HG03095 (cell line): ENCODE data around the gene ZNF266.

Source experiments
- ATAC-seq: cut with Tn5 transposase; IDR thresholded peaks from one replicate; pipeline ENCODE4 v1.9.1; 2021; ENCODE audit warnings: moderate library complexity; ENCODE audit not compliant: unreplicated experiment

Gene ZNF266

DNA sequence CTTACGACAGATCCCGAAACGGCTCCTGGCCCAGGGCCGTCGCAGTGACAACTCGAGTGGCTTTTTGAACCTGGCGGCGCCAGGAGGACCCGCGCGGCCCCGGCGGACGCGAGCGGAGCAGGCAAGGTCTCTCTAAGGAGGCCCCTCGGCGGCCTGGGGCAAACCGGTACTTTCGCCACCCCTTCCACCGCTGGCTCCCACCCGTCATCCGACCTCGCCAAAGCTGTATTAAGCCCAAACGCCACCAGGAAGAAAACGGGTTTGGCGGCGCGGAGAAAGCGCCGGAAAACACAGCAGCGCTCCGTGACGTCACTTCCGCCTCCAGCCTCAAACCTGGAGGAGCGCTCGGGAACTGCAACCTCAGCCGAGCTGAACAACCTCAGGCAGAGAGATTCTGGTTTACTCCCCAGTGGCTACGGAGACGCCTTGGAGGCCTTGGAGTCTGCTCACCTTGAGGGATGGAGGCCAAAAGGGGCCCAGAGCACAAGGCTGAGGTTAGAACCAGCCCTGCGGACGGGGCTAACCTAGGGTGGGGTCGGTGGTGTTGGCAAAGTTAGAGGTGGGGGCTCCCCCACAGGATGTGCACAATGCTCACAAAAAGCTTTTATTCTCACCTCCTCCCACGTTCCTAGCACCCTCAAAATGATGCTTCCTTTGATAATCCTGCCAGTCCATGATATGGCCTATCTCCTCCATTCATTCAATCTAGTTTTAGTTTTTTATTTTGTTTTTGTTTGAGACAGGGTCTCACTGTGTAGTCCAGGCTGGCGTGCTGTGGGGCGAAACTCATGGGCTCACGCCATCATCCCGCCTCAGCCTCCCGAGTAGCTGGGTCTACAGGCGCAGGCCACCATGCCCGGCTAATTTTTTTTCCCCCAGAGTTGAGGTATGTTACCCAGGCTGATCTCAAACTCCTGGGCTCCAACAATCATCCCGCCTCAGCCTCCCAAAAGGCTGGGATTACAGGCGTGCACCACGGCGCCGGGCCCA is at the start of gene ZNF266:
Gene ZNF266, minus strand, starts transcription at position 295 of the 990 bp plus-strand sequence. CDS start 15,484 bp downstream, outside the sequence.
- peak; percentile 87 for ATAC-seq

DNA sequence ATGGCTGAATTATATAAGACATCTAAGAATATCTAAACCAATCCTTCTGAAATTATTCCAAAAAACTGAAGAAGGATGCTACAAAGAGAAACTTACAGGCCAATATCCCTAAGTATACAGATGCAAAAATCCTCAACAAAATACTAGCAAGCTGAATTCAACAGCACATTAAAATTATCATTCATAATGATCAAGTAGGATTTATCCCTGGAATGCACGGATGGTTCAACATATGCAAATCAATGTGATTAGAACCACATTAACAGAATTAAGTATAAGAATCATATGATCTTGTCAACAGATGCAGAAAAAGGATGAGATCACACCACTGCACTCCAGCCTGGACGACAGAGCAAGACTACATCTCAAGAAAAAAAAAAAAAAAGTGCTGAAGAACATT is 49.8 kb upstream of the ZNF266 start:
- ATAC-seq = no peak

DNA sequence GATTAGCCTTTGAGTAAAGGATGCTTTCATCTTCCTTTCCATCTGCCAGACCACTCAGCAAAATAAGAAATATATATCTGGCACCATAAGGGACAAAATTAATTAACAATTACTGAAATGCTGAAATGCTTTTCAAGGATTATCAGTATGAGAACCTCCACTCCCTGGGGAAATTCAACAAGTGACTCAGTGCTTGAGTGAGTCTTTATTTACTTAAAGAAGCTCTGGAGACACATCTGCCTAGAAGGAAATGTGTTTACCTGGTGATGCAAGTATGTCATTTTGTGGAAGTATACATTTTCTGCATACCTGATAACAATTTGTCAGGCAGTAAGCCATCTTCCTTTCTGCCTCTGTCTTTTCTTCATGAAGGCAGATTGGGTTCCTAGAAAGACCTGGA is 39.6 kb upstream of the ZNF266 start:
- no peak for ATAC-seq

DNA sequence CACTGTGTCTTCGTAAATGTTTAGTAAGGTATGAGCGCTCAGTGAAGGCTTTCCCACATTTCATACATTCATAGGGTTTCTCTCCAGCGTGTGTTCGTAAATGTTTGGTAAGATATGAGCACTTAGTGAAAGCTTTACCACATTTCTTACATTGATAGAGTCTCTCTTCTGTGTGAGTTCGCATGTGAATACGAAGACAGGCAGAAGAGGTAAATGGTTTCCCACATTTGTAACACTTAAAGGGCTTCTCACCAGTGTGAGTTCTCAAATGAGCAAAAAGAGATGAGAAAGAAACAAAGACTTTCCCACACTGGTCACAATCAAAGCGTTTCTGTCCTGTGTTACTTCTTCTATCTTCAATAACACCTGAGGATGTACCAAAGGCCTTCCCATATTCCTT is 31.8 kb upstream of the ZNF266 start:
- no peak for ATAC-seq

DNA sequence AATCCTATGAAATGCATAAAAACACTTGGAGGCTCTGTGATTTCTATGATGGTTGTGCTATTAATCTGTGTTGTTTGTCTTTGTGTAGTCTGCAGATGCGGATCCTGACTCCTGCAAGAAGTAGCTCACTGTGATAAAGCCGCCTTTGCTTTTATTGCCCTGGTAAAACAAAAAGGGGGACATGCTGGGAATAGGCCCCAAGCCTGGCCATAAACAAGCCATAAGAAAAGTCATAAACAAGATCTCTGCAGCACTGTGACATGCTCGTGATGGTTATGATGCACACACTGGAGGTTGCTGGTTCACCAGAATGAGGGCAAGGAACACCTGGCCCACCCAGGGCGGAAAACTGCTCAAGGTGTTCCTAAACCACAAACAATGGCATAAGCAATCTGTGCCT is 26.6 kb upstream of the ZNF266 start:
- ATAC-seq = no peak

DNA sequence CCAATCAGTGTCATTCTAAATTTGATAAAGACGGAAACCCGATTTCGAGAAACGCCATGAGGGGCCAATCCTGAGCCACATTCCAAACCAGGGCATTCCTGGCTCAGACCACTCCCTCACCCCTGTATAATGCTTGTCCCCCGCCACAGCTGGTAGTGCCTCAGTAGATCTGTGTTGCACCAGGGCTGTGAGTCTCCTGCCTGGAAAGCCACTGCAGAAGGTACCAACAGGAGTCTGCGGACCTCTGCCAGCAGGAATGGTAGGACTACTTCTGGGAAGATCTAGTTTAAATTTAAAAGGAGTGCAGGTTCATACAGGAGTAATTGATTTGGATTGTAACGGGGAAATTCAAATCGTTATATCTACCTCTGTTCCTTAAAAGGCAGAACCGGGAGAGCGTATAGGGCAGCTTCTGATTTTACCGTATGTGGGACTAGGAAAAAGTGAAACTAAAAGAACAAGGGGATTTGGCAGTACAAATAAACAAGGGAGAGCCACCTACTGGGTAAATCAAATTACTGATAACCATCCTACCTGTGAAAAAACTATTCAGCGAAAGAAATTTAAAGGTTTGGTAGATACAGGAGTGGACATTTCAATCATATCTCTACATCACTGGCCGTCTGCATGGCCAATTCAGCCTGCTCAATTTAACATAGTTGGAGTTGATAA is 20.8 kb upstream of the ZNF266 start:
- no peak for ATAC-seq

DNA sequence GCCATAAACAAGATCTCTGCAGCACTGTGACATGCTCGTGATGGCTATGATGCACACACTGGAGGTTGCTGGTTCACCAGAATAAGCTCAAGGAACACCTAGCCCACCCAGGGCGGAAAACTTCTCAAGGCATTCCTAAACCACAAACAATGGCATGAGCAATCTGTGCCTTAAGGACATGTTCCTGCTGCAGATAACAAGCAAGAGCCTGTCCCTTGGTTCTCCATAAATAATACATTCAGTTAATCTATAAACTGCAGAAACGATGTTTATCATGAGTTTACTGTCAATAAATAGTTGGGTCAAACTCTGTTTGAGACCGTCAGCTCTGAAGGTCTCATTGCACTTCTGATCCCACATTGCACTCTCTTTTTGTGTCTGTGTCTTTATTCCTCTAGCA is 18.6 kb upstream of the ZNF266 start:
- ATAC-seq = no peak

DNA sequence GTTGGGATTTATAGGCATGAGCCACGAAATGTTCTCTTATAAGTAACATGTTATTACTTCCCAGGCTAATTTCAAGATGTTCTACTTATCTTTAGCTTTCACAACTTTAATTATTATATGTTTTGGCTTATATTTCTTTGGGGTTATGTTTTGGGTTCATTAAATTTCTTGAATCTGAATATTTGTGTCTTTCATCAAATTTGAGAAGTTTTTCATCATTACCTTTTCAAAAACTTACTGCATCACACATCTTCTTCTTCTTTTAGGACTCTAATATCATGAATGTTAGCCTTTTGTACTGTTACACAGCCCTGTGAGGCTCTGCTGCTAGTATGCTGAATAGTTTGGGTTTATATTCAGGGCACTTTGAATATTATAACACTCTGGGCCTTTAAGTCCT is 9.7 kb upstream of the ZNF266 start:
- no peak for ATAC-seq

DNA sequence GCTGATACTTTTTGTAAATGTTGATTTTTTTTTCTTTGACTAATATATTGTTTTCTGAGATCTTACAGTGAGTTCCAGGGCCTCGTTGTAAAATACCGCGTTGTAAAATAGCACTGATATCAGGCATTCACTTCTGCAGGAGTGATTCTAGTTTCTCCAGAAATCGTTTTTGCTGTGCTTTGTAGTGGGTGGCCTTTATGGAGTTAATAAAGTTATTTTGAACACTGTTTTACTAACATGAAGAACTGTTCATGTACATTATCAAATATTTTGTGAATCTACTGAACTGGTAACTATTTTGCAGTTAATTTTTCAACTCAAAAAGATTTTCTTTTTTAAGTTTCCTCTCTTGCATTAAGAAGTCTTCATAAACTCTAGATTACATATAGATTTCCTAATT is 985 bp upstream of the ZNF266 start:
- no peak for ATAC-seq

DNA sequence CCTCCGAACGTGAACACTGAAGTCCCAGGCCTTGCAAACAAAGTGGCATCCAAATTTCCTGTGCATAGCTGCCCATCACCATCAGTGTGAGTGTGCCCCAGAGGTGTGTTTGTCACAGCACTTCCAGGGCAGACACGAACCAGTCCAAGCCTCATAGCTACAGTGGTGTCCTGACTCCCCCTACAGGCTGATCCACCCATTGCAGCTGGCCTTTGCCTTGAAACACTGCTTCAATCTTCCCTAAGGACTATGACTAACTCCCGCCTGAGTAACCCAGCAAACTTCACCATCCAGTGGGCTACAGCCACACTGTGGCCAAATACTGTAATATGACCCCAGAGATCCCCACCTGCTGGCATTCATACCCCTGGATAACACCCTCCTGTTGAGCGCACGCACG is 3.9 kb downstream of the ZNF266 start:
- no peak for ATAC-seq

DNA sequence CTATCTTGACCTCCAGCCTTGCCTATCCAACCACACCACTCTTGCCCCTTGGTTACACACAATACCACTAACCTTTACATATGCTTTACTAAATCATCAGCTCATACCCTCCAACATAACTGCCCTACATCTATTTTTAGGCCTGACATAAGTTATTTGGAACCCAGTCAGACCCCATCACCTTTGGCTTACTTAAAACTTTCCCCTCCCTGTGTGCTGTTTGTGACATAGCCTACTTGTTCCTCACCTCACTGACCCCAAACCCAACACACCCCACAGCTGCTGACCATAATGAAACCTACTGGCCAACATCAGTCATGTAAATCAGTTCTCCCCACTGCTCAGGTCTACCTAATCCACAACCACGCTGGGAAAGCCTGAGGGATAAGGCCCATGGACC is 4.9 kb downstream of the ZNF266 start:
- no peak for ATAC-seq

DNA sequence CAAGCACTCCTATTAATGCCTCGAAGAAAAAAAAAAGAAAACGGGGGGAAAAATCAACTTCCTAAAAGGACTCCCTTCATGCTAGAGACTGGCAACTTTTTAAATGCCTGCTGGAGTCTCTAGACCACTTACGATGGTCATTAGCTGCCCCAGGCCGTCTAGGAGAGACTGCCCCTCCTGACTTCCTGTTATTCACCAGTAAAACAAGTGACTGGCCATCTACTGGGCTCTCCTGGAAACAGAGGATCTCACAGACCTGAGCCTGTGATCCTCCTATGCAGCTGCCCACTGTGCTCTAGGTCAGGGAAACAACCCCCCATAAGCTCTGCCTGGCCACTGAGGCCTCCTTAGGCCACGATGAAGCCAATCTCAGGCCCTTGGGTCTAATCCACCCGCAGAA is 7.4 kb downstream of the ZNF266 start:
- no peak for ATAC-seq

DNA sequence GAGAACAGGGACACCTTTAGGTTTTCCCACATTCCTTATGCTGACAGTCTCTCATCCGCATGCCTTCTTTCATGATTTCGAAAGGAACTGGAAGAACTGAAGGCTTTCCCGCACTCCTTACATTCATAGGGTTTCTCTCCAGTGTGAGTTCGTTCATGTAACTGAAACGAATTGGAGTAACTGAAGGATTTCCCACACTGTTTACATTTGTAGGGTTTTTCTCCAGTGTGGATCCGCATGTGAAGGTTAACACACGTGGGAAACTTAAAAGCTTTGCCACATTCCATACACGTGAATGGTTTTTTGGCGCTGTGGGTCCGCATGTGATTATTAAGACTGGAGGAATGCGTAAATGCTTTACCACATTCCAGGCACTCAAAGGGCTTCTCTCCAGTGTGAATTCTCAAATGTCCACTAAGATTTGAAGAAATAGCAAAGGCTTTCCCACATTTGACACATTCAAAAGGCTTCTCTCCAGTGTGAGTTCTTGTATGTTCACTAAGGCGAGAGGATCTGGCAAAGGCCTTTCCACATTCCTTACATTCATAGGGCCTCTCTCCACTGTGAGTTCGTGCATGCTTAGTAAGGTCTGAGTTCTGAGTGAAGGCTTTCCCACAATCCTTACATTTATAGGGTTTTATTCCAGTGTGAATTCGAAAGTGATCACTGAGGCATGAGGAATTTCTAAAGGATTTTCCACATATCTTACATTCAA is 22.0 kb downstream of the ZNF266 start:
- no peak for ATAC-seq

DNA sequence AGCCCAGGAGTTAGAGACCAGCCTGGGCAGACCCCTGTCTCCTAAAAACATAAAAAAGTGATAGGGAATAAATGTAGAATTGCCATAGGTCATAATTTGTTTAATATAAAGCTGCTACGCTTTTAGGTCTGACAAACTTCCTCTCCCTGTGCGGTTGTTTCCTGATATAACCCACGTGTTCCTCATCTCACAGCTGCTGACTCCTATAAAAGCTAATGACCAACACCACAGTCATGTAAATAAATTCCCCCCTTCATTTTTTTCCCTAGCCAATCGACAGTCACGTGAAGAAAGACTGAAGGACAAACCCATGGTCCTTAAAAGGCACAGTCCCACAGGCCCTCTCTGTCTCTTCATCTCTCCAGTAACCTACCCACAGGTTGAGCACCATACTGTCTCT is 27.5 kb downstream of the ZNF266 start:
- ATAC-seq = no peak

DNA sequence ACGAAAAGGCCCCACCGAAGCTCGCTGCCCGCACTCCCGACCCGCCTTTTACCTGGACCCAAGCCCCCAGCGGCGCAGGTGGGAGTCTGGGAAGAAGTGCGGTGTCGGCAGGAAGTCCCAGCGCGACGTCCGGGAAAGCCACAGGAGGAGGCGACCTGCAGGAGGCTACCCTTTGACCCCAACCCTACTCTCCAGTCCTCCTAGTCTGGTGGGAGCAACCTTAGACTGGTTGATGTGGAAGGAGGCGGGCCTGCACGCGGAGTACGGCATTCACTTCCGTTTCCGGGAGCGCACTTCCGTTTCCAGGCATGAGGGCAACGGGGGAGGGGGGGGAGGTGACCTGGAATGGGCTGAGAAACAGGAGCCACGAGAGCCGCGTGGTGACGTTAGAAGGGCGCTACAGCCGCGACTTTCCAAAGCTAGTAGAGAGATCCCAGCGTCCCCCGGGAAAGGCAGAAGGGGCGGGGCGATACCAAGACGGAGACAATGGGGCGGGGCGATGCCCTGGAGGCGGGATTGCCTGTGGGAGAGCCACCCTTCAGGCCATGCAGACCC is 28.5 kb downstream of the ZNF266 start:
- no peak for ATAC-seq

DNA sequence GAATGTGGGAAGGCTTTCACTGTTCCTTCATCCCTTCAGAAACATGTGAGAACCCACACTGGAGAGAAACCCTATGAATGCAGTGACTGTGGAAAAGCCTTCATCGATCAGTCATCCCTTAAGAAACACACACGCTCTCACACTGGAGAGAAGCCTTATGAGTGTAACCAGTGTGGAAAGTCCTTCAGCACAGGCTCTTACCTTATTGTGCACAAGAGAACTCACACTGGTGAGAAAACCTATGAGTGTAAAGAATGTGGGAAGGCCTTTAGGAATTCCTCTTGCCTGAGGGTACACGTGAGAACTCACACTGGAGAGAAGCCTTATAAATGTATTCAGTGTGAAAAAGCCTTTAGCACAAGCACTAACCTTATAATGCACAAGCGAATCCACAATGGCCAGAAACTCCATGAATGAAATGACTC is 54.0 kb downstream of the ZNF266 start:
- no peak for ATAC-seq

DNA sequence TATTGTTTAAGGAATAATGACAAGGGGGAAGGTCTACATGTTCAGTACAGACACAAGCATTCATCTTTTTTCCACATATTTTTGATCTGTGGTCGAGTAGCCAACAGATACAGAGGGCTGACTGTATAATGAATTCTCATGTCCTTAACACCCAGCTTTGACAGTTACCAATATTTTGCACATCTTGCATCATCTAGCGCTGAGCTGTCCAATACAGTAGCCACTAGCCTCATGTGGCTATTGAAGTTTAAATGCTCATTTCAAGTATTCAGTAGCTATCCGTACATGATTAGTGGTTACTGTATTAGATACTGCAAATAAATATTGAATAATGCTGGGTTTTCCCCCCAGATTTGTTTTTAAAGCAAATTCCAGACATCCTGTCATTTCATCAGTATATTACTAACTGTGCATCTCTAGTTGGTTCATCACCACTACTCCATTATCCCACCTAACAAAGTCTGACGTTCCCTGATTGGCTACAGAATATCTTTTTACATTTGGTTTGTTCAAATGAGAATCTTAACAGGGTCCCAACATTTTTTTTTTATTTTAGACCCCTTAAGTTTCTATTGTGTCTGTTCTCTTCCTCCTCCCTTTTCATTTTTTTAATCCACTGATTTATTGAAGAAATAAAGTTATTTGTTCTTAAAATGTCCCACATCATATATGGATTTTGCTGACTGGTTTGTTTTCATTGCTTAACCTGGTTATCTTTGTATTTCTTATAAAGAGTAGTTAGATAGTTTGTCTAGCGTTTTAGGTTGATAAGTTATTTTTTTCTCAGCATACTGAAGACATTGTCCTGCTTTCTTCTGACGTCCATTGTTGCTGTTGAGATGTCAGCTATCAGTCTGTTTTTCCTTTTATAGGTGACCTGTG is 64.4 kb downstream of the ZNF266 start:
- ATAC-seq = no peak

DNA sequence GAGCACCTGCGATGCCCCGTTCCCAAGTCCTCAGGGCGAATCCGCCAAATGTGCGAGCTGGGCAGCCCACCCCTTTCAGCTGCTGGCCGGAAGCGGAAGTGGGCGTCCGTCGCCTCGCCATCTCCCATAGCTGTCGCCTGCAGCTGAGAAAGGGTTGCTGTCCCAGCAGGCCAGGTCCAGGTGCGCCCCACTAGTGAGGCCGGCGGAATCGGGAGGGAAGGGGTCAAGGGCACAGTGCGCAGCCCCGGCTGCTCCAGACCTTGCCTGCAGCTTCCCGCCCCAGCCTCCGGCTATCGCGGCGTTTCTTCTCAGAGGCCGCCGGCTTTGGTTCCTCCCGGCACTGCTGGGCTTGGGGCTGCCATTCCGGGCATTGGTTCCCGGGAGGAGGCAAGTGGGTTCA is 72.5 kb downstream of the ZNF266 start, which contains the start of gene ZNF177:
Gene ZNF177, plus strand, starts transcription at position 109 of the 400 bp plus-strand sequence. CDS start 15,299 bp downstream, outside the sequence.
- no peak for ATAC-seq
